Measurements from ENCODE around the gene ASIP. TPM values are rescaled to one million over a fixed set of nuclear protein-coding genes. Genes with fewer than 3 reads are reported as not detected.

Gene ASIP
- total RNA-seq: not detected in 2 replicates

GRCh38 chr20:34240693-34241615 lies at the start of gene ASIP:
Gene ASIP (plus strand): TSS chr20:34241423. CDS start chr20:34260375, 18,952 bp downstream.

DNA sequence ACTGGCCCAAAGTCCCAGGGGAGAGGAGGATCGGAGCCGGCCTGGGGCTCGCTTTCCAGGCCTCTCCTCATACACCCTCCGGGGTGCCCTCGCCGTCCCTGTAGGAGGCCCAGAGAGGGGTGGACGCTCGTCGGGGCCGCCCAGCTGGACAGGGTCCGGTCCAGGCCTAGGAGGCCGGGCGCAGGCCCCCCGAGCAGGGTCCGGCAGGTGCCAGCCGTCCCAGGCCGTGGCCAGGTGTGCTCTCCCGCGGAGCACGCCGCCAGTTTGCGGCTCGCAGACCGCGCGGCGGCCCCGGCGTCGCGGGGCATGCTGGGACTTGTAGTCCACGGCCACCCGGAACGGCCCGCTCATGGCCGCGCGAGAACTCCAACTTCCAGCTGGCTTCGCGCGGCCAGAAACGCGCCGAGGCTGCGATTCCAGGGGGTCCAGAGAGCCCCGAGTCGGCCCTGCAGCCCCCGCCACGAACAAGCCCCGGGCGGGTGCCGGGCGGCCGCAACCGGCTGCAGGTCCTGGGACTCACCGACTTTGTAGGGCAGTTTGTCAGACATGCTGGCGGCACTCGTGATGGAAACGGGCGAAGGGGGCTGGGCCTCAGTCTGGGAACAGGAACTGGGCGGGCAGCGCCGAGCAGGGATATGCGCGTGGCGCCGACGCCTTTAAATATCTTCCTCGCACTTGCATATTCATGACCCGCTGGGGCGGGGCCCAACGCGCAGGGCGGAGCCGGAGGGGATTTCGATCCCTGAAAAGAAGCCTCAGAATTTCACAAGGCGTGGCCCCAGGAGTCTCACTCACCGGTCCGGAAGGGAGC lies 61.7 kb downstream of the ASIP start, which contains the start of gene AHCY:
Gene AHCY (minus strand): TSS at position 633 of the 811 bp plus-strand sequence. CDS start 85 bp downstream, at position 548.

Other genes with a start within 250 kb of the ASIP start
- 29.4 and 61.5 TPM in 2 replicates for gene RALY, start 247.5 kb upstream of the ASIP start, total RNA-seq
- 146 and 153 TPM in 2 replicates for gene EIF2S2, start 129.2 kb upstream of the ASIP start, total RNA-seq
- 88.5 and 133 TPM in 2 replicates for gene AHCY, start 61.9 kb downstream of the ASIP start, total RNA-seq
- 93.2 and 120 TPM in 2 replicates for gene ITCH, start 121.8 kb downstream of the ASIP start, total RNA-seq

Measured in smooth muscle cell of the umbilical artery (primary cell).